Adipocyte (in vitro differentiated cells): ENCODE data around the gene PAX7.
"Not testable (repeated sequence)": the region's sequence is repeated elsewhere in the genome, so short reads cannot be mapped to it uniquely, and the experiment has no call there.

Experiments used
- DNase-seq: peaks from one replicate; pipeline ENCODE4 v3.0.0-alpha.2; 2015; ENCODE audit warnings: low read depth
- H3K27me3 ChIP-seq: replicated peaks from 2 replicates; pipeline ENCODE4 v1.7.0; 2013; ENCODE audit warnings: mild to moderate bottlenecking, low read length, moderate library complexity; ENCODE audit not compliant: control insufficient read depth, insufficient read depth
- H3K36me3 ChIP-seq: 2 replicates; pipeline ENCODE4 v1.7.0; 2013; ENCODE audit warnings: low read length, mild to moderate bottlenecking, moderate library complexity; ENCODE audit not compliant: control insufficient read depth, insufficient read depth, severe bottlenecking
- H3K4me1 ChIP-seq: 2 replicates; pipeline ENCODE4 v1.7.0; 2013; ENCODE audit warnings: mild to moderate bottlenecking, low read length, moderate library complexity; ENCODE audit not compliant: control insufficient read depth, insufficient read depth
- H3K4me3 ChIP-seq: 2 replicates; pipeline ENCODE4 v1.7.0; 2013; ENCODE audit warnings: mild to moderate bottlenecking, low read length, moderate library complexity
- H3K9ac ChIP-seq: 2 replicates; pipeline ENCODE4 v1.7.0; 2013; ENCODE audit warnings: mild to moderate bottlenecking, low read length, moderate library complexity
- H3K9me3 ChIP-seq: 2 replicates; pipeline ENCODE4 v1.7.0; 2013; ENCODE audit warnings: mild to moderate bottlenecking, low read length, moderate library complexity; ENCODE audit not compliant: control insufficient read depth

PAX7 gene

DNA sequence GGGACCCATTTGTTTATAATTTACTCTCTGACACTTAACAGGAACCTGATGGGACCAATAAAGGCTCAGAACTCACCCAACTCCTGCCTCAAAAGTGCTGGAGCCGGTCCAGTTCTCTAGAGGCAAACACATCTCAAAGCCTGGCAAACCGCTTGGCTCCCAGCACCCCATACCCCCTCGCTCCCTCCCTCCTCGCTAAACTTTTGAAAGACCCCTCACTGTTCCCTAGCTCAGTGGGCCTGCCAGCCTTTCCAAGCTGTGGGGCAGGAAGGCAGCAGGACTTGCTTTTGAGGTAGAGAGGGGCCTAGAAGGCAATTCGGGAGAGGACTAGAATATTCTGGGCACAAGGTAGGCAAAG is 40.2 kb downstream of the PAX7 start:
- no peak for DNase-seq
- H3K4me3 ChIP-seq = no peak overlapping the region
- H3K9ac ChIP-seq = no peak overlapping the region
- peaks cover 45% of the 10 kb centered on the region for H3K27me3 ChIP-seq
- H3K36me3 ChIP-seq = no peaks in the 10 kb centered on the region
- H3K9me3 ChIP-seq = no peaks in the 10 kb centered on the region
- H3K4me1 ChIP-seq = no peaks in the 10 kb centered on the region

GRCh38 chr1:18673976-18674375 is 43.3 kb downstream of the PAX7 start:
- DNase-seq = no peak
- H3K27me3 ChIP-seq = peaks cover 62% of the 10 kb centered on the region
- no peaks in the 10 kb centered on the region for H3K36me3 ChIP-seq
- H3K9me3 ChIP-seq = no peaks in the 10 kb centered on the region
- no peak overlapping the region for H3K4me3 ChIP-seq
- no peaks in the 10 kb centered on the region for H3K4me1 ChIP-seq
- no peak overlapping the region for H3K9ac ChIP-seq

- Histone ChIP-seq H3K36me3 (no peaks in the 10 kb centered on the region), H3K27me3 (peaks cover 61% of the 10 kb centered on the region), H3K4me1 (no peaks in the 10 kb centered on the region), H3K9me3 (no peaks in the 10 kb centered on the region), H3K4me3 (no peak overlapping the region), H3K9ac (no peak overlapping the region)
- DNase-seq = no peak
Measured at GRCh38 chr1:18676332-18676781, 45.7 kb downstream of the PAX7 start.

DNA sequence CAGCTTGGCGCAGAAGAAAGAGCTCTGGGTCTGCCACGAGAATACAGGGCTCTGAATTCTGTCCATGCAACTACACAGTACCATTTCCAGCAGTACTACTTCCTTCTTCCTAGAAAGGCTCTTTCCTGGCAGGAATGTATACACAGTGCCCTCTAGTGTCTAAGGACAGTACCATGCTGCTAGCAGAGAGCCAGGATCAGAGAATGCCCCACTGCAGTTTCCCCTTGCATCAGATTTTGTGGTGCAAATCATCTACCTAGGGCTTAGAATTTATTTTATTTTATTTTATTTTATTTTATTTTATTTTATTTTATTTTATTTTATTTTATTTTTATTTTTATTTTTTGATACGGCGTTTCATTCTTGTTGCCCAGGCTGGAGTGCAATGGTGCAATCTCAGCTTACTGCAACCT is 50.8 kb downstream of the PAX7 start:
- DNase-seq = peak; percentile 1
- no peaks in the 10 kb centered on the region for H3K9me3 ChIP-seq
- no peaks in the 10 kb centered on the region for H3K4me1 ChIP-seq
- H3K4me3 ChIP-seq = no peak overlapping the region
- no peaks in the 10 kb centered on the region for H3K36me3 ChIP-seq
- no peak overlapping the region for H3K9ac ChIP-seq
- peaks cover 44% of the 10 kb centered on the region for H3K27me3 ChIP-seq

- H3K9ac ChIP-seq = no peak overlapping the region
- no peaks in the 10 kb centered on the region for H3K4me1 ChIP-seq
- no peaks in the 10 kb centered on the region for H3K9me3 ChIP-seq
- DNase-seq = no peak
- peaks cover 35% of the 10 kb centered on the region for H3K27me3 ChIP-seq
- no peaks in the 10 kb centered on the region for H3K36me3 ChIP-seq
- no peak overlapping the region for H3K4me3 ChIP-seq
Measured at GRCh38 chr1:18682375-18682774, 51.7 kb downstream of the PAX7 start.

DNA sequence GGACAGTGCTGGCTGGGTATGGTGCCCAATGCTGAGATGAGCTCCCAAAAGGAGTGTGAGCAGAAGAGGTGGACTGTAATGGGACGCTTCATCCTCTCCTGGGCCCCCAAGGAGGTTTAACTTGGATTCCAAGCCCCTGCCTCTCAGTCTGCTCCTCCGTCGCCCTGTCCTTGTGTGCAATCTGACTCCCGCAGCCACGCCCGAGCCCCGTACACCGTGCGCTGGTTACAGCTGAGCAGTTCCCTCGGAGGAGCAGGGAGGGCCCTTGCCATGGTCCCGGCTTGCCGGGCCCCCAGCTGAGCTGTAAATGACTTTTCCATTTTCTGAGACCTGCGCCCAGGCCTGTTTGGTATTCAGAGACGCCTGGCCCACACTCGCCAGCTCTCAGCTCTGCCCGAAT is 53.7 kb downstream of the PAX7 start:
- H3K4me3 ChIP-seq = no peak overlapping the region
- H3K9me3 ChIP-seq = no peaks in the 10 kb centered on the region
- no peak for DNase-seq
- no peaks in the 10 kb centered on the region for H3K36me3 ChIP-seq
- peaks cover 23% of the 10 kb centered on the region for H3K27me3 ChIP-seq
- no peak overlapping the region for H3K9ac ChIP-seq
- no peaks in the 10 kb centered on the region for H3K4me1 ChIP-seq

GRCh38 chr1:18686540-18686939 is 55.9 kb downstream of the PAX7 start:
- no peak overlapping the region for H3K9ac ChIP-seq
- no peaks in the 10 kb centered on the region for H3K36me3 ChIP-seq
- no peak overlapping the region for H3K4me3 ChIP-seq
- no peak for DNase-seq
- H3K27me3 ChIP-seq = peaks cover 28% of the 10 kb centered on the region
- no peaks in the 10 kb centered on the region for H3K4me1 ChIP-seq
- no peaks in the 10 kb centered on the region for H3K9me3 ChIP-seq

- H3K36me3 ChIP-seq = no peaks in the 10 kb centered on the region
- H3K4me1 ChIP-seq = no peaks in the 10 kb centered on the region
- no peak overlapping the region for H3K9ac ChIP-seq
- DNase-seq = no peak
- H3K27me3 ChIP-seq = peaks cover 34% of the 10 kb centered on the region
- no peak overlapping the region for H3K4me3 ChIP-seq
- no peaks in the 10 kb centered on the region for H3K9me3 ChIP-seq
Measured at GRCh38 chr1:18687273-18687672, 56.6 kb downstream of the PAX7 start.

DNA sequence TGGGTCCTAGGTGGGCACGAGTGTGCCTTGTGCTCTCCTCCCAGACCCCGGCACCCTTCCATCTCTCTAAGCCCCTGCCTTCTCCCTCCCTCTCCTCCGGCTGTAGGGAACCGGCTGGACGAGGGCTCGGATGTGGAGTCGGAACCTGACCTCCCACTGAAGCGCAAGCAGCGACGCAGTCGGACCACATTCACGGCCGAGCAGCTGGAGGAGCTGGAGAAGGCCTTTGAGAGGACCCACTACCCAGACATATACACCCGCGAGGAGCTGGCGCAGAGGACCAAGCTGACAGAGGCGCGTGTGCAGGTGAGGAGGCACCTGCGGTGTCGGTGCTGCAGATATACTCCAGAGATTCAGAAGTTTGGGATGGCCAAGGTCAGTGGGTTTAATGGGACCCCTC is 61.0 kb downstream of the PAX7 start:
- H3K9ac ChIP-seq = no peak overlapping the region
- no peaks in the 10 kb centered on the region for H3K9me3 ChIP-seq
- DNase-seq = no peak
- no peak overlapping the region for H3K4me3 ChIP-seq
- H3K36me3 ChIP-seq = no peaks in the 10 kb centered on the region
- peaks cover 45% of the 10 kb centered on the region for H3K27me3 ChIP-seq
- H3K4me1 ChIP-seq = no peaks in the 10 kb centered on the region

GRCh38 chr1:18693256-18694098 is 62.8 kb downstream of the PAX7 start:
- Histone ChIP-seq H3K27me3 (peaks cover 54% of the 10 kb centered on the region), H3K4me3 (no peak overlapping the region), H3K4me1 (no peaks in the 10 kb centered on the region), H3K36me3 (no peaks in the 10 kb centered on the region), H3K9me3 (no peaks in the 10 kb centered on the region), H3K9ac (no peak overlapping the region)
- no peak for DNase-seq

DNA sequence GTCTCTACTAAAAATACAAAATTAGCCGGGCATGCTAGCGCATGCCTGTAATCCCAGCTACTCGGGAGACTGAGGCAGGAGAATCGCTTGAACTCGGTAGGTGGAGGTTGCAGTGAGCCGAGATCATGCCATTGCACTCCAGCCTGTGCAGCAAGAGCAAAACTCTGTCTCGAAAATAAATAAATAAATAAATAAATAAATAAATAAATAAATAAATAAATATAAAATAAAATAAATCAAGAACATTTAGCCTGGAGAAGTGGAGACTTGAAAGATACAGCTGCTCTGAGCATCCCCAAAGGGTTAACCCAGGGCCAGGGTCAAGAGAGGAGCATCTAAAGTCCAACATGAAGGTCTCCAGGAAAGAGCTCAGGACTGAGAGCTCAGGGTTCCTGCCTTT is 63.6 kb downstream of the PAX7 start:
- H3K9ac ChIP-seq, H3K9me3 ChIP-seq, H3K36me3 ChIP-seq, DNase-seq, H3K4me3 ChIP-seq, H3K4me1 ChIP-seq: not testable (repeated sequence)
- H3K27me3 ChIP-seq = peaks cover 58% of the 10 kb centered on the region

- Histone ChIP-seq H3K9me3 (no peaks in the 10 kb centered on the region), H3K36me3 (no peaks in the 10 kb centered on the region)
Measured at GRCh38 chr1:18697541-18697940, 66.9 kb downstream of the PAX7 start.

More at GRCh38 chr1:18697541-18697940, 66.9 kb downstream of the PAX7 start:
- H3K4me1 ChIP-seq = no peaks in the 10 kb centered on the region
- no peak overlapping the region for H3K4me3 ChIP-seq
- no peak for DNase-seq
- no peak overlapping the region for H3K9ac ChIP-seq
- H3K27me3 ChIP-seq = peaks cover 46% of the 10 kb centered on the region
